ENCODE measurements around the gene PDK2. TPM values are rescaled to one million over a fixed set of nuclear protein-coding genes. Genes with fewer than 3 reads are reported as not detected.

Gene PDK2
- total and polyA plus RNA-seq, 2 experiments from 2014 or later: 30.2 to 48.1 TPM

GRCh38 chr17:50114849-50115357 lies 19.8 kb downstream of the PDK2 start:
- Histone ChIP-seq H2AFZ (no peak overlapping the region; the same call in 1 of the 2 replicates), H3K27me3 (replicated peaks; ENCODE audit: insufficient read depth) (no peaks in the 10 kb centered on the region), H3K9me3 (ENCODE audit: low read depth) (no peaks in the 10 kb centered on the region), H3K9ac (no peak overlapping the region), H3K4me3 (no peak overlapping the region), H4K20me1 (ENCODE audit: insufficient read depth) (no peaks in the 10 kb centered on the region), H3K4me1 (ENCODE audit: insufficient read depth) (no peaks in the 10 kb centered on the region), H3K9me2 (ENCODE audit: insufficient read depth) (no peaks in the 10 kb centered on the region), H3K36me3 (ENCODE audit: low read depth) (no peaks in the 10 kb centered on the region), H3K79me2 (ENCODE audit: insufficient read depth) (no peaks in the 10 kb centered on the region), H3K27ac (no peak overlapping the region), H3K4me2 (ENCODE audit: unreplicated experiment) (no peak overlapping the region), H3F3A (ENCODE audit: insufficient read depth) (no peaks in the 10 kb centered on the region; the same call in 1 of the 2 replicates)
- DNase-seq: peak; percentile 86
- 9 to 13% methylated on average over 6 of the region's 6 CpGs for WGBS, 2 experiments (ENCODE audit: low coverage in 1 of 2, low lambda C conversion rate in 2 of 2, missing lambda C conversion rate in 2 of 2)
- in situ Hi-C loops (cut with MboI): no loop called here
- no peak for TF ChIP-seq EZH2phosphoT487 (IDR thresholded peaks at IDR 0.05; ENCODE audit: insufficient read depth, low read depth)
- no peak for TF ChIP-seq EZH2 (IDR thresholded peaks at IDR 0.05; ENCODE audit: insufficient read depth, poor library complexity, severe bottlenecking)

- H3K27ac ChIP-seq: no peak overlapping the region
- in situ Hi-C loops (cut with MboI): no loop called here
- H3K9me3 ChIP-seq (ENCODE audit: low read depth): no peaks in the 10 kb centered on the region
- H4K20me1 ChIP-seq (ENCODE audit: insufficient read depth): no peaks in the 10 kb centered on the region
- no peaks in the 10 kb centered on the region for H3K27me3 ChIP-seq (replicated peaks; ENCODE audit: insufficient read depth)
- no peak for TF ChIP-seq EZH2phosphoT487 (IDR thresholded peaks at IDR 0.05; ENCODE audit: insufficient read depth, low read depth)
- TF ChIP-seq EZH2 (IDR thresholded peaks at IDR 0.05; ENCODE audit: insufficient read depth, poor library complexity, severe bottlenecking): no peak
- H2AFZ ChIP-seq: no peak overlapping the region
- H3K36me3 ChIP-seq (ENCODE audit: low read depth): no peaks in the 10 kb centered on the region
- 75 to 81% methylated on average over 16 to 17 of the region's 17 CpGs for WGBS, 2 experiments (ENCODE audit: low coverage in 1 of 2, low lambda C conversion rate in 2 of 2, missing lambda C conversion rate in 2 of 2)
- no peaks in the 10 kb centered on the region for H3K9me2 ChIP-seq (ENCODE audit: insufficient read depth)
- no peak overlapping the region for H3K4me3 ChIP-seq
- H3K4me2 ChIP-seq (ENCODE audit: unreplicated experiment): no peak overlapping the region
- H3K4me1 ChIP-seq (ENCODE audit: insufficient read depth): no peaks in the 10 kb centered on the region
- DNase-seq: no peak
- no peak overlapping the region for H3K9ac ChIP-seq
- H3K79me2 ChIP-seq (ENCODE audit: insufficient read depth): no peaks in the 10 kb centered on the region
- H3F3A ChIP-seq (ENCODE audit: insufficient read depth): no peaks in the 10 kb centered on the region; the same call in 1 of the 2 replicates
Measured at GRCh38 chr17:50115756-50116155, 20.6 kb downstream of the PDK2 start.

DNA sequence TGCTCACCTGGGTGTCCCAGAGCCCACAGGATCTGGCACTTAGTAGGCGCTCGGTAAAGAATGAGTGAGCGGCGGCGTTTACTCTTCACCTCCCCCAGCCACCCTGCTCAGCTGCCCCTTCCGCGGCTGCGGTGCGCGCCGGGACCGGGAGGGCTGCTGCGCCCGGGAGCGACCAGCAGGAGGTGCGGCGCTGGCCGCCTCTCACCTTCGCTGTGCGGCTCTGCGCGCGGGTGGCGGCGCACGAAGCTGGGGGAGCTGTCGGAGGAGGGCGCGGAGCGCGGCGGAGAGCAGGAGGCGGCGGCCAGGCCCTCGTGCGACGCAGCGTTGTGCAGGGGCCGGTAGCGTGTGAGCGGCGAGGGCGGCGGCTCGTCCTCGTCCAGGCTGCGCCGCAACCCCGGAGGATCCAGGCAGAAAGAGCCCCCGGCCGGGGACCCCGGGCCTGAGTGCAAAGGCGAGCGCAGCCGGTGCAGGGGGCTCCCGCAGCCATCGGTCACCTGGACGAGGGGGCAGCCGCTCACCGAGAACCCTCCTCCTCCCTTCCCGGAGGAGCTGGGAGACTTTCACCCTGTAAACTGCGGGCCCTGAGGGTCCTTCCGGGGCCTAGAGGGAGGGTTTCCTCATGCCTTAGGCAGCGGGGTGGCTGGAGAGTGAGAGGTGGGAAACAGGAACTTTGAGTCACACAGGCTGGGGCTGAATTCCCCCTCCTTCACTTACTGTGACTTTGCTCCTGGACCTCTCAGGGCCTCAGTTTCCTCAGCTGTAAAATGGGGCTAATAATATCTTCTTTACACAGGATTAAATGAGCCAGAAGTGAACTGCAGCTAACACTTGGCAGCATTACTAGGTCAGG lies 22.3 kb downstream of the PDK2 start:
- Histone ChIP-seq H3K27me3 (replicated peaks; ENCODE audit: insufficient read depth) (no peaks in the 10 kb centered on the region), H3K4me3 (peak overlapping the region; percentile 16; the same call in 1 of the 2 replicates), H3K27ac (no peak overlapping the region), H2AFZ (peak overlapping the region; percentile 29; the same call in 1 of the 2 replicates), H3K36me3 (ENCODE audit: low read depth) (no peaks in the 10 kb centered on the region), H3K4me2 (ENCODE audit: unreplicated experiment) (peak overlapping the region; percentile 50), H3K79me2 (ENCODE audit: insufficient read depth) (no peaks in the 10 kb centered on the region), H3K9me3 (ENCODE audit: low read depth) (no peaks in the 10 kb centered on the region), H3F3A (ENCODE audit: insufficient read depth) (no peaks in the 10 kb centered on the region; the same call in 1 of the 2 replicates), H3K4me1 (ENCODE audit: insufficient read depth) (no peaks in the 10 kb centered on the region), H4K20me1 (ENCODE audit: insufficient read depth) (no peaks in the 10 kb centered on the region), H3K9me2 (ENCODE audit: insufficient read depth) (no peaks in the 10 kb centered on the region), H3K9ac (no peak overlapping the region)
- DNase-seq: peak; percentile 84
- TF ChIP-seq EZH2phosphoT487 (IDR thresholded peaks at IDR 0.05; ENCODE audit: insufficient read depth, low read depth) (no peak), EZH2 (IDR thresholded peaks at IDR 0.05; ENCODE audit: insufficient read depth, poor library complexity, severe bottlenecking) (no peak)
- WGBS, 2 experiments (ENCODE audit: low coverage in 1 of 2, low lambda C conversion rate in 2 of 2, missing lambda C conversion rate in 2 of 2): 15 to 18% methylated on average over 50 to 54 of the region's 64 CpGs
- in situ Hi-C loops (cut with MboI): no loop called here

- H4K20me1 ChIP-seq (ENCODE audit: insufficient read depth): no peaks in the 10 kb centered on the region
- no peak for TF ChIP-seq EZH2 (IDR thresholded peaks at IDR 0.05; ENCODE audit: insufficient read depth, poor library complexity, severe bottlenecking)
- TF ChIP-seq EZH2phosphoT487 (IDR thresholded peaks at IDR 0.05; ENCODE audit: insufficient read depth, low read depth): no peak
- no peaks in the 10 kb centered on the region; the same call in 1 of the 2 replicates for H3F3A ChIP-seq (ENCODE audit: insufficient read depth)
- no peaks in the 10 kb centered on the region for H3K9me2 ChIP-seq (ENCODE audit: insufficient read depth)
- no peaks in the 10 kb centered on the region for H3K27me3 ChIP-seq (replicated peaks; ENCODE audit: insufficient read depth)
- no peaks in the 10 kb centered on the region for H3K9me3 ChIP-seq (ENCODE audit: low read depth)
- no peak overlapping the region for H3K27ac ChIP-seq
- H3K4me3 ChIP-seq: no peak overlapping the region
- no peak overlapping the region for H2AFZ ChIP-seq
- WGBS, 2 experiments (ENCODE audit: low coverage in 1 of 2, low lambda C conversion rate in 2 of 2, missing lambda C conversion rate in 2 of 2): 87 to 92% methylated on average over 13 to 22 of the region's 23 CpGs
- in situ Hi-C loops (cut with MboI): no loop called here
- H3K9ac ChIP-seq: no peak overlapping the region
- no peak for DNase-seq
- H3K36me3 ChIP-seq (ENCODE audit: low read depth): no peaks in the 10 kb centered on the region
- no peaks in the 10 kb centered on the region for H3K79me2 ChIP-seq (ENCODE audit: insufficient read depth)
- H3K4me1 ChIP-seq (ENCODE audit: insufficient read depth): no peaks in the 10 kb centered on the region
- no peak overlapping the region for H3K4me2 ChIP-seq (ENCODE audit: unreplicated experiment)
Measured at GRCh38 chr17:50118076-50118827, 23.1 kb downstream of the PDK2 start.

All from GM23248 (cell line).